Measurements from ENCODE around the gene KCNJ12.
"Not testable (repeated sequence)": the region's sequence is repeated elsewhere in the genome, so short reads cannot be mapped to it uniquely, and the experiment has no call there.

KCNJ12 gene

GRCh38 chr17:21422311-21423189 lies 46.4 kb downstream of the KCNJ12 start:
- not testable (repeated sequence) for H3K4me3 ChIP-seq (ENCODE audit: low read length); DNase-seq (ENCODE audit: low read depth)

DNA sequence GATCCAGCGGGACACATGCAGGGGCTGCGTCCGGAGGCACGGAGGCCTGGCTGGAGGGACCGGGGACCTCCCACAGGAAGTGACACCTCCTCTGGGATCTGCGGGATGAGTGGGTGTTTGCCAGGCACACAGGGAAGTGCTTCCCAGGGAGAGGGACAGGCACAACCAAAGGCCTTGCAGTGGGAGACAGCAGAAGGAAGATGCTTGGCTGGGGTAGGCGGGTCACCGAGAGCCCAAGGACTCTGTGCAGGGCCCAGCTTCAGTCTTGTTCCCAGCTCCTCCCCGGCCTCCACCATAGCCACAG lies 47.0 kb downstream of the KCNJ12 start:
- H3K4me3 ChIP-seq (ENCODE audit: low read length); DNase-seq (ENCODE audit: low read depth): not testable (repeated sequence)

DNA sequence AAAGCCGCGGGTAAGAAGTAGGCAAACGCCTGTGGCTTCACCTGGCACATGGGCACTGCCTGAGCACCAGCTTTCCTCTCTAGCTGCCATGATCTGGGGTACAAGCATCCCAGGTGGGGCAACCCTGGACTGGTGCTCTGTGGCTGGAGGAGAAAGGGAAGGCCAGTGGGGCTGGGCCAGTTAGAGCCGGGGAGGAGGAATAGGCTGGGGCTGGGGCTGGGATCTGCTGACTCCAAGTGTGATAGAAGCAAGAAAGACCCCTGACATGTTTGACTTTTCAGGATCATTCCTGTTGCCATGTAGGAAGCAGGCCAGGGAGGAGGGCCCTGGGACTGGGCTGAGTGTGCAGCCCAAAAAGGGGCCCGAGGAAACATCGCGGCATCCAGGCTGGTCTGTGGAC lies 48.5 kb downstream of the KCNJ12 start:
- H3K4me3 ChIP-seq (ENCODE audit: low read length); DNase-seq (ENCODE audit: low read depth): not testable (repeated sequence)

- TF ChIP-seq, protein P1, sequence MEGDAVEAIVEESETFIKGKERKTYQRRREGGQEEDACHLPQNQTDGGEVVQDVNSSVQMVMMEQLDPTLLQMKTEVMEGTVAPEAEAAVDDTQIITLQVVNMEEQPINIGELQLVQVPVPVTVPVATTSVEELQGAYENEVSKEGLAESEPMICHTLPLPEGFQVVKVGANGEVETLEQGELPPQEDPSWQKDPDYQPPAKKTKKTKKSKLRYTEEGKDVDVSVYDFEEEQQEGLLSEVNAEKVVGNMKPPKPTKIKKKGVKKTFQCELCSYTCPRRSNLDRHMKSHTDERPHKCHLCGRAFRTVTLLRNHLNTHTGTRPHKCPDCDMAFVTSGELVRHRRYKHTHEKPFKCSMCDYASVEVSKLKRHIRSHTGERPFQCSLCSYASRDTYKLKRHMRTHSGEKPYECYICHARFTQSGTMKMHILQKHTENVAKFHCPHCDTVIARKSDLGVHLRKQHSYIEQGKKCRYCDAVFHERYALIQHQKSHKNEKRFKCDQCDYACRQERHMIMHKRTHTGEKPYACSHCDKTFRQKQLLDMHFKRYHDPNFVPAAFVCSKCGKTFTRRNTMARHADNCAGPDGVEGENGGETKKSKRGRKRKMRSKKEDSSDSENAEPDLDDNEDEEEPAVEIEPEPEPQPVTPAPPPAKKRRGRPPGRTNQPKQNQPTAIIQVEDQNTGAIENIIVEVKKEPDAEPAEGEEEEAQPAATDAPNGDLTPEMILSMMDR (conservative IDR thresholded peaks at IDR 0.05; ENCODE audit: low read depth, low read length) = no peak
- no peak for DNase-seq (ENCODE audit: low read depth)
- no peak overlapping the region for H3K4me3 ChIP-seq (ENCODE audit: low read length)
These were observed 49.2 kb downstream of the KCNJ12 start for GRCh38 chr17:21425321-21425720.

- TF ChIP-seq, protein P1 (conservative IDR thresholded peaks at IDR 0.05; ENCODE audit: low read depth, low read length) = no peak
- no peak for DNase-seq (ENCODE audit: low read depth)
- H3K4me3 ChIP-seq (ENCODE audit: low read length) = no peak overlapping the region
These were observed 49.6 kb downstream of the KCNJ12 start for GRCh38 chr17:21425736-21426135.

- H3K4me3 ChIP-seq (ENCODE audit: low read length); DNase-seq (ENCODE audit: low read depth): not testable (repeated sequence)
These were observed 50.1 kb downstream of the KCNJ12 start for GRCh38 chr17:21426246-21426645.

- not testable (repeated sequence) for H3K4me3 ChIP-seq (ENCODE audit: low read length)
These were observed 50.7 kb downstream of the KCNJ12 start for GRCh38 chr17:21426876-21427275.

DNA sequence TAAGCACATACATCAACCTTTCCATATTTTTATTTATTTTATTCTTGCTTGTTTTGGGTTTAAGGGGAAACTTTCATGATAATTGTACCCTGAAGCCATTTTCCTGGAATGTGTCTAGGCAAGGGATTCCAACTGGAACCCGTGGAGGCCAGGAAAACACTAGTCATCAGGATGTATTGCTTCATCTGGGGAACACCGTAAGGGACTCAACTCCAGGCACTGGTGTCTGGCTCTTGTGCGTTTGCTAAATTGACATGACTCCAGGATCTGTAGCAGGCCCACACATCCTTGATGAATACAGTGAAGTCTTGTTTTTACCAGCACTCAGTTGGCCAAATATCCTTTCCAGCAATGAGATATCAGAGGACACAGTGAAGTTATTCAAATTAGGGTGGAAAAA lies 51.6 kb downstream of the KCNJ12 start:
- not testable (repeated sequence) for DNase-seq (ENCODE audit: low read depth); H3K4me3 ChIP-seq (ENCODE audit: low read length)

More at GRCh38 chr17:21426876-21427275, 50.7 kb downstream of the KCNJ12 start:
- DNase-seq (ENCODE audit: low read depth) = not testable (repeated sequence)

GRCh38 chr17:21428752-21429424 lies 52.7 kb downstream of the KCNJ12 start:
- DNase-seq (ENCODE audit: low read depth); H3K4me3 ChIP-seq (ENCODE audit: low read length): not testable (repeated sequence)

DNA sequence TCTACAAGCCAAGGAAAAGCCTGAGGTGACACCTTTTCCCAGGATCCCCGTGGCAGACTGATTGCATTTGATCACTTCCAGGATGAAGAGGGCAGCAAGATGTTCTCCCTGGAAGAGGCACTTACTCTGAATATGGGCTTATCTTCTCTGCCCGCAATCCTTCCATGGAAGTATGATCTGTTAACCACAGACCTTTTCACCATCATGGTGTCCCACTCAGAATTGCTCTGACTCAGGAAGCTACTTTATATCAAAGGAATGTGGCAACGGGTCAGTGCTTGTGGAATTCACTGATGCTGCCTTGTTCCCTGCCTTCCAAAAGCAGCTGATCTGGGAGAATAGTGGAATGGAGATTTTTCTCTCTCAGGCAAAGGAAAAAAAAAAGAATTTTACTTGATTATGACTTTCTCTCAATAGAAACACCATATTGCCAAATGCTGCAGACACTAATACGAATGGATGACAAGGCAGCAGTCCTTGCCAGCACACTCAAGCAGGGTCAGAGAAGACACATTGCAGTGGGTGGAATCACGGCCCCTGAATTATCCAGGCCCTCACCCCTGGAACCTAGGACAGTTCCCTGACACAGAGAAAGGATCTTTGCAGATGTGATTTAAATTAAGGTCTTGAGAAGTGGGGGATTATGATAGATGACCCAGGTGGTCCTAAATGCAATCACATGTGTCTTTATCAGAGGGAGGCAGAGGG lies 53.9 kb downstream of the KCNJ12 start:
- not testable (repeated sequence) for H3K4me3 ChIP-seq (ENCODE audit: low read length); DNase-seq (ENCODE audit: low read depth)

DNA sequence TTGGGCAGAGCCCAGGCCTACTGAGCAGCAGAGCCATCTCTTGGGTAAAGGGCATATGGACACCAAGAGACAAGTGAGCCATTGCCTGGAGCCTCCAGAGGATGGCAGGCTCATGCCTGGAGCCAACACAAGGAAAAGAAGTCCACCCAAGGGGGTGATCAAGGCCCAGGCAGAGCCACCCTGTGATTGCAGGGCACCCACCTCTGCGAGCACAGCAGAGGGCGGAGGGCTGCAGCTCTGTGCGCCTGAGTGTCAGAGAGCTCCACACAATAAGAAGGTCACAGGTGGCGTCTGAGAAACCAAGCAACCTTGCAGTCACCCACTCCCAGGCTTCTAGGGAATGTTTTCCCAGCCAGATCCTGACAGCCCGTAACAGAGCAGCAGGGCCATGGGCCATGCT lies 57.8 kb downstream of the KCNJ12 start:
- DNase-seq (ENCODE audit: low read depth); H3K4me3 ChIP-seq (ENCODE audit: low read length): not testable (repeated sequence)

DNA sequence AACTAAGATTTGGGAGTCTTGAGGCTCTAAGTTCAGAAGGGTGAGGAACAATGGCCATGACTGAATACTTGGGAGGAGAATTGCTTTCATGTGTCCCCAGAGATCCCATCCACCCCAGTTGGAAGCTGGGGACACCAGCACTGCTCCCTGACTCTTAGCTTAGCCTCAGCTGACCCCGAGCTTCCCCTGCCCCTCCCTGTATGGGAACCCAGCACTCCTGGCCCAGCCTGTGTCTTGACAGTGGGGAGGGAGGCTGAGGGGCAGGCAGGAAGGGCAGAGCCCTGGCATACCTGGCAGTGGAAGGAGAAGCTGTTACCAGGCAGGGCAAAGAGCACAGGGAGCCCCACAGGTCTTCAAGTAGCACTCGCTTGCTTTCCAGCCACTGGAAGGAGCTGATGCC lies 58.8 kb downstream of the KCNJ12 start:
- H3K4me3 ChIP-seq (ENCODE audit: low read length); DNase-seq (ENCODE audit: low read depth): not testable (repeated sequence)

GRCh38 chr17:21436481-21436880 lies 60.3 kb downstream of the KCNJ12 start:
- not testable (repeated sequence) for DNase-seq (ENCODE audit: low read depth); H3K4me3 ChIP-seq (ENCODE audit: low read length)

GRCh38 chr17:21436883-21437836 lies 61.0 kb downstream of the KCNJ12 start:
- DNase-seq (ENCODE audit: low read depth); H3K4me3 ChIP-seq (ENCODE audit: low read length): not testable (repeated sequence)

GRCh38 chr17:21438316-21439014 lies 62.3 kb downstream of the KCNJ12 start:
- H3K4me3 ChIP-seq (ENCODE audit: low read length); DNase-seq (ENCODE audit: low read depth): not testable (repeated sequence)

- H3K4me3 ChIP-seq (ENCODE audit: low read length); DNase-seq (ENCODE audit: low read depth): not testable (repeated sequence)
These were observed 62.8 kb downstream of the KCNJ12 start for GRCh38 chr17:21439015-21439336.

Data from retinal pigment epithelial cell (primary cell).